LHCN-M2 (cell line): ENCODE measurements around the gene MOB3B. TPM values are rescaled to one million over a fixed set of nuclear protein-coding genes. Genes with fewer than 3 reads are reported as not detected.
A peak's percentile ranks its signal among the peaks of the same experiment; 100 is the strongest.

ENCODE experiments used
- DNase-seq: peaks from one replicate; pipeline ENCODE4 v3.0.0-alpha.2; 2012; ENCODE audit warnings: low read depth
- total RNA-seq: library from RNA; depleted of rRNA; stranded (reverse); fragments of >200 nt; gene quantifications from 2 replicates; pipeline ENCODE4 v1.2.3, GENCODE V29; 2014; rRNA removed

The MOB3B gene
- total RNA-seq, 1 experiment from 2014 or later, result under 0.01 TPM

DNA sequence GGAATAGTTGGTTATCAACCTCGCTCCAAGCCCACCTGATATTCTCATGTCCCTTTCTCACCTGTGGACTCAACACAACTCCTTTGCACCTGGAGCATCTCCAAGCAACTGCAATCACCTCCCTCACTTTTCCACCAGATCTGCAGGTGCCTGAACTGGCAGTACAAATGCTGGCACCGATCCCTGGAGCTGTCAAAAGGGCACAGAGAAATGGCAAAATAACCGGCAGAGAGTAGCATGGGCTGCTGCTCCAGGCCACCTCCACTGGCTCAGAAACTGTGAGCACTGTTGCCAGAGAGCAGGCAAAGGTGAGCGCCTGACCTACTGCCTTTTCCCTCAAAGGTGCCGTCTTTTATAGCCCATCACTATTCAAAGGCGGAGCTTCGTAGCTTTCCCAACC is 247.3 kb downstream of the MOB3B start:
- no peak for DNase-seq

DNA sequence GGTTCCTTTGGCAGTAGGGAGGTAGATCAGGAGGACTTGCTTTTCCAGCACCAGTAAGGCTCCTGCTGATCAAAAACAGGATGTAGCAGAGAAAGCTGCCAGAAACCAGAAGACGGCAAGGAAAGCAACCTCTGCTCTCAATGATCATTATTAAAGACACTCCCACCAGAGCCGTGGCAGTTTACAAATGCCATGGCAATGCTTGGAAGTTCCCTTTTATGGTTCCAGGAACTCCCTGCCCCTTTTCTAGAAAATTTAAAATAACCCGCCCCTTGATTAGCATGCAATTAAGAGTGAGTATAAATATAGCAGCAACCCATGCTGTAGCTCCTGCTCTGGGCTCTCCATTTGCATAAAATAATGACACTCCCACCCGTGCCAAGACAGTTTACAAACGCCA is 248.8 kb downstream of the MOB3B start:
- DNase-seq, result no peak

DNA sequence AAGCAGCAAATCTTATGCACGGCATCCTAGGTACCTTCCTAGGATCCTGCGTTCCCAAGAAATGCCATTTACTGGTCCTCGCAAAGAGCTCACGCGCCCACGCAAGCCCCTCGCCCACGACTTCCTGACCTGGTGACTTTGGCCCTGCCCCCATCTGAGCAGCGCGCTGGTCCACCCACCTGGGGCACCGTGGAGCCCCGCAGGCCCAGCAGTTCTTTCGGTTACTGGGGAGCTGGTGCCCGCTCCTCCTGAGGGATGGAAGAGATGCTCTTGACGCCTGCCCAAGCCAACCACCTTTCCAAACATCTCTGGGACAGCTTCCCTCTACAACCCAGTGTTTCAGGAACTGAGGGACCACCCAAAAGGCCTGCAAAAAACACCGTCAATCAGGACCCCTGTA is 249.4 kb downstream of the MOB3B start:
- no peak for DNase-seq

DNA sequence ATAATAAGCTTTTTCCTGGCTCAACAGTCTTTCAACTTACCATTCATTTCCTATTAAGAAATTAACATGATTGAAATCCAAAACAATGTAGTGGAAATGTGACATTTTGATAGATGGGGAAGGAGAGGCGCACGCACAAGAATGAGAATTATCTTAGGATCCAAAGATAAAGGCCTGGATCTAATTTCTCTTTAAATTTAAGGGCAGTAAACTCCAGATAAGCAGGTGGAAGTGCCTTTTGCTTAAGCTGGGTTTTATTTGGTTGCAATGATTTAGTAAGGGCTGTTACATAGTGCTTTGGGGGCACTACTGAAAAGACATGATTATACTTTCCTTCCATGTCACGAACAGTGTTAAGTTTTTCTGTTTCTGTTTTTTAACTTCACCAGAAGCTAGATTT is 250.0 kb downstream of the MOB3B start:
- DNase-seq, result no peak

DNA sequence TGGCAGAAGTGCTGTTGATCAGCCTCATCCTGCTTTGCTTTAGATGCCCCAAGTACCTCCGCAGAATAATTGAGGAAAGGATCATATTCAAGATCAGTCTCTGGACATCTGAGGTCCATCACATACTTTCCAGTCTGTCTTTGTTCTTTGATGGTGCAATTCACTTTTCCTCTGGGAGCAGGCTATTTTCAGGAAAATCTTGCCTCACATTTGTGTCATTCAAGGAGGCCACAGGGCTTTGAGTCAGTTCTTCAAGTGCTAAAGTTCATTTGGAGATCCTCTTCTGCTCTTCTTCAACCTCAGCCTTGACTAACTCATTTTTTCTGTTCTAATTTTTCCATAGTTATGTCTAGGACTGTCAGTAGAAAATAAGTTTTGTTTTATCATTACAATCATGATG is 251.2 kb downstream of the MOB3B start:
- DNase-seq, result peak; percentile 6

DNA sequence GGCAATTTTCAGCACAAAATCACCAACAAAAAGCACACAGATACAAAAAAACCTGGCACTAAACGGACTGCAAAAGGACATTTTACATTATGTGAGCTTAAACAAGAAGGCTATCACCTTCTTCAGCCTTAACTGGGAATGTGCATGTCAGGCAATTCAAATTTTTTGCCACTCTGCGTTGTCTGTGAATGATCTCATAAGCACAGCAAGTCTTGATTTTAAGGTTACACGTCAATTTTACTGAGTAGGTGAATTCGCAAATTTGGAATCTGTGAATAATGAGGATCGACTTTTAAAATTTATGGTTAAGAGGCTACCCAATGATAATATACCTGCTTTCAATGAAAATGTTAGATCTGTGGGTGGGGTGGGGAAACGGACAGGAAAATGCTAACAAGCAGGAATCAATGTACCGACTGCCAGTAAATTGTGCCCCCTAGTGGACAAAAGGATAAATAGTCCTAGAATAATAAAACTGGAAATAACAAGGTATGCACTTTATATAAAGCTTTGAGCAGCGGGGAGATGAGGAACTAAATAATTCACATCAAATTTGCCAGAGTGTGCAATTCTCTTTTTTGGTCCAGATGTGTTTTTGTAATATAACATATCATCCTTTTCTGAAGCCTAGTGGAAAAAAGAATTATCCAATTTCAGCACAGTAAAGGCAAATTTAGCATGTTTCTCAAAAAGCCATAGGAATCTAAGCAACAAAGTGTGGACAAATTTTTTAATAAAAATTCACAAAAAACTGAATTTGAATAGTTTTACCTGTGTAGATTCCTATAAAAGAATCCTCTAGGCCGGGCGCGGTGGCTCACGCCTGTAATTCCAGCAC is 253.2 kb downstream of the MOB3B start:
- DNase-seq, result peak; percentile 54

Other genes with a start within 250 kb of the MOB3B start
- not detected in 2 replicates for gene EQTN, start 232.7 kb downstream of the MOB3B start, total RNA-seq
- not detected in 2 replicates for gene IFNK, start 5.5 kb downstream of the MOB3B start, total RNA-seq
- 4.9 and 5.7 TPM in 2 replicates for gene C9orf72, start 43.7 kb upstream of the MOB3B start, total RNA-seq